ENCODE results near the gene NAPSA. TPM values are rescaled to one million over a fixed set of nuclear protein-coding genes. Genes with fewer than 3 reads are reported as not detected.
A peak's percentile ranks its signal among the peaks of the same experiment; 100 is the strongest.

NAPSA gene
- total RNA-seq, 2 donors from 2014 or later: 0.55 to 1.1 TPM

GRCh38 chr19:50310759-50311465, 54.5 kb downstream of the NAPSA start:
- intact Hi-C loops (cut with DNase I, micrococcal nuclease): no loop called here
- peak; percentile 8 for ATAC-seq
- DNase-seq: no peak

DNA sequence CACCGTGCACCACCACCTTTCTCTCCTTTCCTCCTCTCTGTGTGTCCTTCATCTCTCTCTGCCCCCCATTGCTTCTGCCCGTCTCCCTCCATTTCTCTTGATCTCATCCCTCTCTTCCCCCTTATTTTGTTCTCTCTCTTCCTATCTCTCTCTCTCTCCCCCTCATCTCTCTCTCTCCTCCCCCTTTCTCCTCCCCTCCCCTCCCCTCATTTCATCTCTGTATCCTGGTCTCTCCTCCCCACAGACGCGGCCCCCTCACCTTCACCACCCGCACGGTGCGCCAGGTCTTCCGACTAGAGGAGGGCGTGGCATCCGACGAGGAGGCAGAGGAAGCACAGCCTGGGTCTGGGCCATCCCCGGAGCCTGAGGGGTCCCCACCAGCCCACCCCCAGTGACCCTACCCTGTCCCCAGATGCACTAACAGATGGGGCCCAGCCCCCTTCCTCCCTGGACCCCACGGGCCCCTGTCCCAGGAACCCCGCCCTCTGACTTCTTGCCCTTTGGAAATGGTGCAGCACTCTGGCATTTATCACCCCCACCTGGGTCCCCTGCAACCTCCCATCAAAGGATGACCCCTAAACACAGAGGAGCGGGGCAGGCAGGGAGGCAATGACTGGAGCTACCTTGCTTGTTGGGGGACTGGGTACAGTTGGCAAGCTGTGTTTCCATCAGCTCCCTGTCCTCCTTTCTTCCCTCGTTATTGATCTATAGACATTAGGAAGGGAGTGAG, 55.9 kb downstream of the NAPSA start:
- DNase-seq: no peak
- ATAC-seq: no peak
- intact Hi-C loops (cut with DNase I, micrococcal nuclease): no loop called here

DNA sequence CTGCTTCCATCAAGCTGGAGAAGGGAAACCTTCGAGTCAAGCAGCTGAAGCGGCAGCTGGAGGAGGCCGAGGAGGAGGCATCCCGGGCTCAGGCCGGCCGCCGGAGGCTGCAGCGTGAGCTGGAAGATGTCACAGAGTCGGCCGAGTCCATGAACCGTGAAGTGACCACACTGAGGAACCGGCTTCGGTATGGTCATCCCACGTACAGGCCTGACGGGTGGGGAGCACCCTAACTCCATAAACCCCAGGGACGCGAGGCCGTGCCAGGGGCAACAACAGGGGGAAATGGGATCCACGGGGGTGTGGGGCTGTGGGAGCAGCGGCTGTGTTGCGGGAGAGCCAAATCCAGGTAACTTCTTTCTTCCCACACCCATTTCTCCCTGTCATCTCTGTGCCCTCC, 56.4 kb downstream of the NAPSA start:
- no peak for ATAC-seq
- no peak for DNase-seq
- intact Hi-C loops (cut with DNase I, micrococcal nuclease): no loop called here

Other genes with a start within 250 kb of the NAPSA start
- gene IZUMO2, start 202.4 kb downstream of the NAPSA start, total RNA-seq: not detected
- 100 to 1,000 TPM; 455 to 653 TPM for gene MYH14, start 162.0 kb downstream of the NAPSA start, total RNA-seq
- 1 to 10 TPM in 1 of 2 donors, under 1 TPM in 1; 0.76 to 1.3 TPM for gene KCNC3, start 36.3 kb downstream of the NAPSA start, total RNA-seq
- gene NR1H2, start 10.8 kb upstream of the NAPSA start, total RNA-seq: 10 to 100 TPM; 61.9 to 75.2 TPM
- 10 to 100 TPM; 26.0 to 28.2 TPM for gene POLD1, start 18.7 kb upstream of the NAPSA start, total RNA-seq
- gene SPIB, start 53.3 kb upstream of the NAPSA start, total RNA-seq: 10 to 100 TPM; 48.2 to 93.6 TPM
- under 1 TPM in 1 of 2 donors, not detected in 1; 0.06 TPM for gene MYBPC2, start 67.3 kb upstream of the NAPSA start, total RNA-seq
- 100 to 1,000 TPM; 125 to 132 TPM for gene EMC10, start 110.9 kb upstream of the NAPSA start, total RNA-seq
- gene GARIN5A, start 111.2 kb upstream of the NAPSA start, total RNA-seq: 1 to 10 TPM; 1.5 to 3.1 TPM
- 10 to 100 TPM; 32.7 to 35.6 TPM for gene JOSD2, start 145.6 kb upstream of the NAPSA start, total RNA-seq
- not detected for gene ASPDH, start 148.3 kb upstream of the NAPSA start, total RNA-seq
- gene LRRC4B, start 202.8 kb upstream of the NAPSA start, total RNA-seq: 1 to 10 TPM in 1 of 2 donors, under 1 TPM in 1; 0.89 to 1.2 TPM